Measurements from ENCODE around the gene DBN1. TPM values are rescaled to one million over a fixed set of nuclear protein-coding genes. Genes with fewer than 3 reads are reported as not detected.

DBN1 gene
- total RNA-seq, 1 experiment from 2014 or later: 59.3 TPM

- no peak for DNase-seq (ENCODE audit: extremely low read depth, low read depth)
Observed at GRCh38 chr5:177475563-177476427, 2.4 kb upstream of the DBN1 start.

GRCh38 chr5:177474846-177475562 lies 1.6 kb upstream of the DBN1 start:
- no peak for DNase-seq (ENCODE audit: extremely low read depth, low read depth)

- no peak for DNase-seq (ENCODE audit: extremely low read depth, low read depth)
Observed at GRCh38 chr5:177474002-177474476, 605 bp upstream of the DBN1 start.

GRCh38 chr5:177472460-177473442 lies 683 bp downstream of the DBN1 start:
- no peak for DNase-seq (ENCODE audit: extremely low read depth, low read depth)

- no peak for DNase-seq (ENCODE audit: extremely low read depth, low read depth)
Observed at GRCh38 chr5:177471610-177472356, 1.7 kb downstream of the DBN1 start.

- no peak for DNase-seq (ENCODE audit: extremely low read depth, low read depth)
Observed at GRCh38 chr5:177470759-177471536, 2.5 kb downstream of the DBN1 start.

GRCh38 chr5:177469750-177470525 lies 3.5 kb downstream of the DBN1 start:
- no peak for DNase-seq (ENCODE audit: extremely low read depth, low read depth)

- DNase-seq (ENCODE audit: extremely low read depth, low read depth): peak; percentile 55
Observed at GRCh38 chr5:177468685-177469628, 4.5 kb downstream of the DBN1 start.

- DNase-seq (ENCODE audit: extremely low read depth, low read depth): no peak
Observed at GRCh38 chr5:177468329-177468684, 5.1 kb downstream of the DBN1 start.

- no peak for DNase-seq (ENCODE audit: extremely low read depth, low read depth)
Observed at GRCh38 chr5:177467436-177467835, 6.0 kb downstream of the DBN1 start.

GRCh38 chr5:177466861-177467260 lies 6.6 kb downstream of the DBN1 start:
- DNase-seq (ENCODE audit: extremely low read depth, low read depth): no peak

- no peak for DNase-seq (ENCODE audit: extremely low read depth, low read depth)
Observed at GRCh38 chr5:177465044-177465443, 8.4 kb downstream of the DBN1 start.

GRCh38 chr5:177462021-177462670 lies 11.3 kb downstream of the DBN1 start:
- DNase-seq (ENCODE audit: extremely low read depth, low read depth): no peak

GRCh38 chr5:177459819-177460628 lies 13.4 kb downstream of the DBN1 start:
- DNase-seq (ENCODE audit: extremely low read depth, low read depth): no peak

- no peak for DNase-seq (ENCODE audit: extremely low read depth, low read depth)
Observed at GRCh38 chr5:177459357-177459756, 14.1 kb downstream of the DBN1 start.

- no peak for DNase-seq (ENCODE audit: extremely low read depth, low read depth)
Observed at GRCh38 chr5:177458912-177459350, 14.5 kb downstream of the DBN1 start.

Data from NCI-H460 (cell line).